Adrenal gland (tissue), 5 donors: Measurements from ENCODE around the gene NADSYN1.

Experiments
- POLR2A ChIP-seq, 2 donors: fragments of 450-650 bp; IDR thresholded peaks; one replicate each; pipeline ENCODE4 v1.6.1; 2017; ENCODE audit warnings: antibody characterized with exemption in 2 of 2, mild to moderate bottlenecking in 2 of 2, moderate library complexity in 1 of 2
- TF ChIP-seq, protein P1 (sequence below), 6 experiments: fragments of 450-650 bp in 4 of 6; fragments of 200-600 bp in 2 of 6; sonication (generic) in 1 of 6; IDR thresholded peaks; 1 replicate in 5 of 6; 2 replicates in 1 of 6; pipeline versions ENCODE4 v1.5.1 to v1.8.0; 2016 to 2021; ENCODE audit warnings: antibody characterized with exemption in 6 of 6, mild to moderate bottlenecking in 2 of 6, moderate library complexity in 1 of 6
- donor health status: DM: no; HTN: no; CAD: no.

GRCh38 chr11:71505001-71505400 lies 52.0 kb downstream of the NADSYN1 start:
- TF ChIP-seq, protein P1, sequence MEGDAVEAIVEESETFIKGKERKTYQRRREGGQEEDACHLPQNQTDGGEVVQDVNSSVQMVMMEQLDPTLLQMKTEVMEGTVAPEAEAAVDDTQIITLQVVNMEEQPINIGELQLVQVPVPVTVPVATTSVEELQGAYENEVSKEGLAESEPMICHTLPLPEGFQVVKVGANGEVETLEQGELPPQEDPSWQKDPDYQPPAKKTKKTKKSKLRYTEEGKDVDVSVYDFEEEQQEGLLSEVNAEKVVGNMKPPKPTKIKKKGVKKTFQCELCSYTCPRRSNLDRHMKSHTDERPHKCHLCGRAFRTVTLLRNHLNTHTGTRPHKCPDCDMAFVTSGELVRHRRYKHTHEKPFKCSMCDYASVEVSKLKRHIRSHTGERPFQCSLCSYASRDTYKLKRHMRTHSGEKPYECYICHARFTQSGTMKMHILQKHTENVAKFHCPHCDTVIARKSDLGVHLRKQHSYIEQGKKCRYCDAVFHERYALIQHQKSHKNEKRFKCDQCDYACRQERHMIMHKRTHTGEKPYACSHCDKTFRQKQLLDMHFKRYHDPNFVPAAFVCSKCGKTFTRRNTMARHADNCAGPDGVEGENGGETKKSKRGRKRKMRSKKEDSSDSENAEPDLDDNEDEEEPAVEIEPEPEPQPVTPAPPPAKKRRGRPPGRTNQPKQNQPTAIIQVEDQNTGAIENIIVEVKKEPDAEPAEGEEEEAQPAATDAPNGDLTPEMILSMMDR (IDR thresholded peaks at IDR 0.05) = no peak
- TF ChIP-seq POLR2A (IDR thresholded peaks at IDR 0.05) = no peak
